ENCODE results near the gene DDHD1.

DNA sequence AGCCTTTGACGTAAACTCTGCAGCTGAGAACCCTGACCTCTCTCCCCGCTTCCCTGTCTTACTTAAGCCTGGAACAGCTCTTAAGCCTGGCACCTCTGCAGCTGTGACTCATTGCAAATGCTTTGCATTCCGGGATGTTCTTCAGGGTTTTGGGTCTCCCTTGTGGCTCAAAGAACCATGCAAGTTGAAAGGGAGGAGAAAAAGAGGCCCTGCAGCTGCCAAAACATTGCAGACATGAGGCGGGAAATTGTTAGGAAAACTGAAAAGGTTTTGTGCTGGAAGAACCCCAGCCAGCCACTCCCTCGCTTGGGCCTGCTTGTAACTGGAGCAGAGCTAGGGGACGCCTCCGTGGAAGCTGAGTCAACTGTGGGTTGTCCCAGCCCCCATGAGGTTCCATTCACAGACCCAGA lies 142.1 kb downstream of the DDHD1 start:
- TF ChIP-seq POLR2A (IDR thresholded peaks at IDR 0.05; ENCODE audit: low read depth, low read length) (no peak), TAF1 (IDR thresholded peaks at IDR 0.05; ENCODE audit: low read depth, low read length) (no peak), POLR2AphosphoS5 (IDR thresholded peaks at IDR 0.05; ENCODE audit: low read depth, low read length) (no peak)

Data from GM12891 (cell line).